ENCODE results near the gene SNAP23.

SNAP23 gene

DNA sequence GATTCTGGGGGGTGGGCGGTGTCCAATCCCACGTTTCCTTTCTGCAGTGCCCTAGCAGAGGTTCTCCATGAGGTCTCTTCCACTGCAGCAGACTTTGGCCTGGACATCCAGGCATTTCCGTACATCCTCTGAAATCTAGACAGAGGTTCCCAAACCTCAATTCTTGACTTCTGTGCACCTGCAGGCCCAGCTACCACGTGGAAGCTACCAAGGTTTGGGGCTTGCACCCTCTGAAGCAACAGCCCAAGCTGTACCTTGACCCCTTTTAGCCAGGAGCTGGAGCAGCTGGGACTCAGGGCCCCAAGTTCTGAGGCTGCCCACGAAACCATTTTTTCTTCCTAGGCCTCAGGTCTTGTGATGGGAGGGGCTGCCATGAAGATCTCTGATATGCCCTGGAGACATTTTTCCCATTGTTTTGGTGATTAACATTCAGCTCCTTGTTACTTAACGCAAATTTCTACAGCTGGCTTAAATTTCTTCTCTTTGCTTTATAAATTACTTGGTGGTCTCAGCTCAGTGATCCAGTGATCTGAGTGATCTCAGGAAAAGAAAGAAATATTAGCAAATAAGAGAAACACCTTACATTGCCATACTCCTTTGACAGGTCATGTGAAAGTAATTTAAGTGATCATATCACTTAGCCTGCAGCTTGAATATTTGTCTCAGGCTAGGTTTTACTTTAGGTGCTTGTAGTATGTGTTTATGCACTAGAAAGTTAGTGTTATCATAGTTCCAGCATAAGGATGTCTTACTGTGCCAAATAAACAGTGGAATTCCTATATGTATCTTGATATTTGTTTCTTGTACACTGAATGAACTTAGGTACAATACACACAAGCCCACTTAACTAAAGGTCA lies 3.0 kb downstream of the SNAP23 start:
- Histone ChIP-seq H3K9me3 (ENCODE audit: control insufficient read depth, low read length) (no peaks in the 10 kb centered on the region), H3K4me3 (ENCODE audit: extremely low read depth, insufficient read depth, low read length, poor library complexity, severe bottlenecking) (no peak overlapping the region), H3K36me3 (ENCODE audit: control insufficient read depth, insufficient read depth, low read length) (peaks cover 36% of the 10 kb centered on the region), H3K4me1 (ENCODE audit: control insufficient read depth, insufficient read depth, low read length, poor library complexity, severe bottlenecking) (peaks cover 18% of the 10 kb centered on the region), H3K27ac (ENCODE audit: low read depth, low read length, severe bottlenecking) (peak overlapping the region; percentile 41)
- 30 to 87% methylated on average over 1 to 5 of the region's 6 CpGs for WGBS, 2 experiments (ENCODE audit: insufficient coverage in 2 of 2)

DNA sequence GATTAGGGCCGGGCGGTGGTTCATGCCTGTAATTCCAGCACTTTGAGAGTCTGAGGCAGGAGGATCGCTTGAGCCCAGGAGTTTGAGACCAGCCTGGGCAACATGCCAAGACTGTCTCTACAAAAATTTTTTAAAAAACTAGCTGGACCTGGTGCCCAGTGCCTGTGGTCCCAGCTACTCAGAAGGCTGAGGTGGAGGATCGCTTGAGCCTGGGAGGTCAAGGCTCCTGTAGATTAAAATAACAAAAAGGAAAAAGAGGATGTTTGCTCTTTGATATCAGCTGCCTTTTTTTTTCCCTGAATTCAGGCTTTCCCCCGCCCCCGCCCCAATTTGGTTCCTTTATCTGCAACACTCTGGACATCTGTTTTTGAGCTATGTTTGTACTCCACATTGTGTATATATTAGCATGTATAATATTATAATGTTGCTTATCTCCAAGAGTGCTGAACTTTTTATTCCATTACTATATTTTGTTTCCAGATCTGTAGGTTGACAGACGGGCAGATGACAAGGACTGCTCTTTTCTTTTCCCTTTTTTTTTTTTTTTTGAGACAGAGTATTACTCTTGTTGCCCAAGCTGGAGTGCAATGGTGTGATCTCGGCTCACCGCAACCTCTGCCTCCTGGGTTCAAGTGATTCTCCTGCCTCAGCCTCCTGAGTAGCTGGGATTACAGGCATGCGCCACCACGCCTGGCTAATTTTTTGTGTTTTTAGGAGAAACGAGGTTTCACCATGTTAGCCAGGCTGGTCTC lies 4.6 kb downstream of the SNAP23 start:
- Histone ChIP-seq H3K9me3 (ENCODE audit: control insufficient read depth, low read length) (no peaks in the 10 kb centered on the region), H3K27ac (ENCODE audit: low read depth, low read length, severe bottlenecking) (peak overlapping the region; percentile 43), H3K36me3 (ENCODE audit: control insufficient read depth, insufficient read depth, low read length) (peaks cover 44% of the 10 kb centered on the region), H3K4me3 (ENCODE audit: extremely low read depth, insufficient read depth, low read length, poor library complexity, severe bottlenecking) (no peak overlapping the region), H3K4me1 (ENCODE audit: control insufficient read depth, insufficient read depth, low read length, poor library complexity, severe bottlenecking) (peaks cover 16% of the 10 kb centered on the region)
- WGBS, 2 experiments (ENCODE audit: insufficient coverage in 2 of 2): 68 to 88% methylated on average over 4 to 7 of the region's 12 CpGs

DNA sequence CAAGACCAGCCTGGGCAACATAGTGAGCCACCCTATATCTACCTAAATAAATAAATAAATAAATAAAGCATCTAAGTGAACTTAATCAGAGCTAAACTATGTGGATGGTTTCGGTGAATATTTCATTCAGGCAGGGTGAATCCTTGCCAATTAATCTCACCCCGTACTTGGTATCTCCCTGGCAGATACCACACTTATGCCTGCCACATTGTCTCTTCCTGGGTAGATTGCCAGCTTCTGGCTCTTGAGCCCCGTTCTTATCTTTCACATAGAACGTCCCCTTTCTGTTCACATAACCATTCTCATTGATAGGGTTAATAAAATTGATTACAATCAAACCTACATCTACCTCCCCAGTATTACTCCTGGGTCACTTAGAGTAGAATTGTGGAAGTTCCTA lies 7.0 kb downstream of the SNAP23 start:
- Histone ChIP-seq H3K9me3 (ENCODE audit: control insufficient read depth, low read length) (no peaks in the 10 kb centered on the region), H3K27ac (ENCODE audit: low read depth, low read length, severe bottlenecking) (no peak overlapping the region), H3K4me3 (ENCODE audit: extremely low read depth, insufficient read depth, low read length, poor library complexity, severe bottlenecking) (no peak overlapping the region), H3K36me3 (ENCODE audit: control insufficient read depth, insufficient read depth, low read length) (peaks cover 49% of the 10 kb centered on the region), H3K4me1 (ENCODE audit: control insufficient read depth, insufficient read depth, low read length, poor library complexity, severe bottlenecking) (peaks cover 16% of the 10 kb centered on the region)
- WGBS, 2 experiments (ENCODE audit: insufficient coverage in 2 of 2): 94 to 100% methylated on average over 2 of the region's 4 CpGs

DNA sequence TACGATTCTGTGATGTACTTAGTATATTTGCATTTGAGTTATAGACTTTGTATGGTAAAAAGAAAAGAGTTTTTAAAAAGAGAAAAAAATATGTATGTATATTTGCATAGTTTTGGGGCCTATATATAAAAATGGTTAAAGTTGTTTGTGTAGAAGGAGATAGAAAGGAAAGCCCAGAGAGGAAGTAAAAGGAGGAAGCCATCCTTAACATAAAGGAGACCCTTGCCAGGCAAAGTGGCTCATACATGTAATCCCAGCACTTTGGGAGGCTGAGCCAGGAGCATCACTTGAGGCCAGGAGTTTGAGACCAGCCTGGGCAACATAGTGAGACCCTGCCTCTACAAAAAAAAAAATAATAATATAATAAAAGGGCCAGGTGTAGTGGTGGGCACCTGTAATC lies 8.4 kb downstream of the SNAP23 start:
- H3K9me3 ChIP-seq (ENCODE audit: control insufficient read depth, low read length): no peaks in the 10 kb centered on the region
- peaks cover 4% of the 10 kb centered on the region for H3K4me1 ChIP-seq (ENCODE audit: control insufficient read depth, insufficient read depth, low read length, poor library complexity, severe bottlenecking)
- H3K4me3 ChIP-seq (ENCODE audit: extremely low read depth, insufficient read depth, low read length, poor library complexity, severe bottlenecking): no peak overlapping the region
- 100% methylated on average over 1 of the region's 1 CpG for WGBS, 2 experiments (ENCODE audit: insufficient coverage in 2 of 2)
- H3K27ac ChIP-seq (ENCODE audit: low read depth, low read length, severe bottlenecking): no peak overlapping the region
- peaks cover 49% of the 10 kb centered on the region for H3K36me3 ChIP-seq (ENCODE audit: control insufficient read depth, insufficient read depth, low read length)

DNA sequence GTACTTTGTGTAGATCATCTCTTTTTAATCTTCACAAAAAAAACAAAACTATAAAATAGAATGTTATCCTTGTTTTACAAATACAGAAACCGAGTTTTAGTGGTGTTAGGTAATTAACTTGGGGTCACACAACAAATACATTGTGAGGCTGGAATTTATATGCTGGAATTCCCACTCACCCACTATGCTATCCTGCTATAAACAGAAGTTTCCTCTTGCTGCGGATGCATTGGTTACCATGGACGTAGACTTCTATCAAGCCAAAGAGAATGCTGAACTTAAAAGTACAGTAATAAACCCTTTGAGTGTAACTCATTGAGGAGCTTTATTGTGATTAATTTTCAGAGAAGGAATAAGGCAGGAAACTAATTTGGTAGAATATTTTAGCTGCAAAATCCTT lies 9.2 kb downstream of the SNAP23 start:
- WGBS, 2 experiments (ENCODE audit: insufficient coverage in 2 of 2): 100% methylated on average over 1 of the region's 3 CpGs; no CpG with 5 or more reads in 1 of the 2 experiments

DNA sequence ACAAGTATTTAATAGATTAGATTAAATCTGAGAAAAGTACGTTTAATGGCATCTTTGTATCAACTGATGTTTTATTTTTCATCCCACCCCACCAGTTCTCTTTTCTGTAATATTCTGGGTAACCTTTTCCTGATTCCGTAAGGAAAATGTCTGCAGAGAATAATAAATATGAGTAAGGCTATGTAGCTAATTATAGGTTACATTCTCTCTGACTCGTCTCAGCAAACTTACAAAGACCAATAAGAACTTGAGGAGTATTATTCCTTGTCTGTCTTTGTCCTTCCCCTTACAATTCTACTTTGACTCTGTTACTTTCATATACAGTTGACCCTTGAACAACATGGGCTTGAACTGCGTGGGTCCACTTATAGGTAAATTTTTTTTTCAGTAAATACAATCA lies 12.1 kb downstream of the SNAP23 start:
- peaks cover 6% of the 10 kb centered on the region for H3K4me1 ChIP-seq (ENCODE audit: control insufficient read depth, insufficient read depth, low read length, poor library complexity, severe bottlenecking)
- H3K27ac ChIP-seq (ENCODE audit: low read depth, low read length, severe bottlenecking): no peak overlapping the region
- 80 to 100% methylated on average over 1 of the region's 4 CpGs for WGBS, 2 experiments (ENCODE audit: insufficient coverage in 2 of 2)
- no peak overlapping the region for H3K4me3 ChIP-seq (ENCODE audit: extremely low read depth, insufficient read depth, low read length, poor library complexity, severe bottlenecking)
- no peaks in the 10 kb centered on the region for H3K9me3 ChIP-seq (ENCODE audit: control insufficient read depth, low read length)
- H3K36me3 ChIP-seq (ENCODE audit: control insufficient read depth, insufficient read depth, low read length): peaks cover 48% of the 10 kb centered on the region

More for the DNA sequence above, 9.2 kb downstream of the SNAP23 start:
- no peak overlapping the region for H3K27ac ChIP-seq (ENCODE audit: low read depth, low read length, severe bottlenecking)
- H3K36me3 ChIP-seq (ENCODE audit: control insufficient read depth, insufficient read depth, low read length): peaks cover 47% of the 10 kb centered on the region
- no peaks in the 10 kb centered on the region for H3K4me1 ChIP-seq (ENCODE audit: control insufficient read depth, insufficient read depth, low read length, poor library complexity, severe bottlenecking)
- H3K4me3 ChIP-seq (ENCODE audit: extremely low read depth, insufficient read depth, low read length, poor library complexity, severe bottlenecking): no peak overlapping the region
- no peaks in the 10 kb centered on the region for H3K9me3 ChIP-seq (ENCODE audit: control insufficient read depth, low read length)

DNA sequence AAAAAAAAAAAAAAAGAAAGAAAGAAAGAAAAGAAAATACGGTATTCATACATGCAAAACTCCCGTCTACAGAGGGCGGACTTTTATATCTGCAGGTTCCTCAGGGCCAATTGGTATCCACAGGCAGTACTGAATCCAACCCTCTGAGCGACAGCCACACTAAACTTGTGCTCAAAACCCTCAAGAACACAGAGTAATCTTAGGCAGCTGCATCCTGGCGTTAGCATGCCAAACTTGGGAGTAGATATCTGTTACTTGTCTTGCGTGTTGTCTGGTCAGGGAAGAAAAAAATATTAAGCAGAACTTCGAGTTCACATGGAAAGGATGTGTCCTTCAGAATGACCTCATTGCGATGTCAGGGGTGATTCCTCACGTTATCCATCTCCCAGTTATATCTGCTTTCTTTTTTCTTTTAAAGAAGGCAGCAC lies 12.8 kb downstream of the SNAP23 start:
- no peak overlapping the region for H3K4me3 ChIP-seq (ENCODE audit: extremely low read depth, insufficient read depth, low read length, poor library complexity, severe bottlenecking)
- 89 to 99% methylated on average over 8 of the region's 9 CpGs for WGBS, 2 experiments (ENCODE audit: insufficient coverage in 2 of 2)
- H3K9me3 ChIP-seq (ENCODE audit: control insufficient read depth, low read length): no peaks in the 10 kb centered on the region
- no peak overlapping the region for H3K27ac ChIP-seq (ENCODE audit: low read depth, low read length, severe bottlenecking)
- peaks cover 6% of the 10 kb centered on the region for H3K4me1 ChIP-seq (ENCODE audit: control insufficient read depth, insufficient read depth, low read length, poor library complexity, severe bottlenecking)
- peaks cover 49% of the 10 kb centered on the region for H3K36me3 ChIP-seq (ENCODE audit: control insufficient read depth, insufficient read depth, low read length)

DNA sequence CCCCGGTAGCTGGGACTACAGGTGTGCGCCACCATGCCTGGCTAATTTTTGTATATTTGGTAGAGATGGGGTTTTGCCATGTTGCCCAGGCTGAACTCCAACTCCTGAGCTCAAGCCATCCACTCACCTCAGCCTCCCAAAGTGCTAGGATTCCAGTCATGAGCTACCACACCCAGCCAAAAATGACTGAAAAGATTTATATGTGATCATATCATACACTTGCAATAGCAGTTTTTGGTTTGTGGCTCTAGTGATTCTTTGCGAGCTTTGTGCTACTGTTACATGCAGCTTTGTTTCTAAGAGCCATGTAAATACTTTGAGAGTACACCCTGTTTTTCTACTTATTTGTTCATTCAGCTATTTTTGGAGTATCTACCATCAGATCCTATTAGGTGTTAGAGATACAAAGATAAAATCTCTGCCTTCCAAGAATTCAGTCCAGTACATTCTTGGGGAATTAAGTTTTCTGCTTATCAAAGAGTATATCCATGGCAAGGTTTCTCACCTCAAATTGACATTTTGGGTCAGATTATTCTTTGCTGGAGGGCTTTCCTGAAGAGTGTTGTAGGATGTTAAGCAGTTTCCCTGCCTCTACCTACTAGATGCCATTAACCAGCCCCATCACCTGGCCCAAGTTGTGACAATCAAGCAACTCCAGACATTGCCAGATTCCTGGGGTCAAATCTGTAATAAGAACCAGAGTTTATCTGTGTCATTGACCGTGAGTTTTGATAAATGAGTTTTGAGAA lies 15.0 kb downstream of the SNAP23 start:
- Histone ChIP-seq H3K9me3 (ENCODE audit: control insufficient read depth, low read length) (no peaks in the 10 kb centered on the region), H3K27ac (ENCODE audit: low read depth, low read length, severe bottlenecking) (no peak overlapping the region), H3K36me3 (ENCODE audit: control insufficient read depth, insufficient read depth, low read length) (peaks cover 59% of the 10 kb centered on the region), H3K4me3 (ENCODE audit: extremely low read depth, insufficient read depth, low read length, poor library complexity, severe bottlenecking) (no peak overlapping the region), H3K4me1 (ENCODE audit: control insufficient read depth, insufficient read depth, low read length, poor library complexity, severe bottlenecking) (peaks cover 6% of the 10 kb centered on the region)
- 100% methylated on average over 1 of the region's 4 CpGs; no CpG with 5 or more reads in 1 of the 2 experiments for WGBS, 2 experiments (ENCODE audit: insufficient coverage in 2 of 2)

DNA sequence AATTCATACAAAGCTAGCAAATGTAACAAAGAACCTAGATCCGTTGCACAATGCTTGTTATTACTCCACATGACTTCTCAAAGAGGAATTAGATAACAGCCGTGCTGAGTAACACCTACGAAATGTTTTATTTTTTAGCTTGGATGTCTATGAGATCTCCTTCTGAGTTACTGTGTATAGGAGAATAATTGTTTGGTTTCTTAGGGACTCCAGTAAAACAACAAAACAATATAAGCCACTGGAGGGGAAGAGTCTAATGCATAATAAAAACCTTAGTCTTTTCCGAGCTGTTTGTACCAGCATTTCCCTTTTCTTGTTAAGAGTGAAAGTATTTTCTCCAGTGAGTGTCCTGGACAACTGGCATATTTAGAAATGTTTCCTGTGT lies 15.6 kb downstream of the SNAP23 start:
- no CpG with 5 or more reads among the region's 4 CpGs for WGBS, 2 experiments (ENCODE audit: insufficient coverage in 2 of 2)
- no peak overlapping the region for H3K27ac ChIP-seq (ENCODE audit: low read depth, low read length, severe bottlenecking)

DNA sequence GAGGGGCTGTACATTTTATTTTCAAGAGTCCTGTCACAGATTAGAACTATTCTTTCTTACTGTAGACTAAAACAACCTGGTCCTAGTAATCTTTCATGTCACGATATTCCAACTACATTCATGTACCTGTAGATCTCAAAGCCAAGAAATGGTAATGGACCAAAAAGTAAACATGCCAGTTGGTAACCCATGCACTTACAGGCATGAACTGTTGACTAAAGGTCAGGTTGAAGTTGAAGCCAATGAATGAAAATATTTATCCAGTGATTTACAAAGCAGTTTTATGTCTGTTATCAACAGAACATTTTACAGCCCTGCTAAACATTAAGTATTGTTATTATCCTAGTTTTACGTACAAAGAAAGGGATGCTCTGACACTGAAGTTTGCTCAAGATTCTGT lies 27.9 kb downstream of the SNAP23 start:
- Histone ChIP-seq H3K36me3 (ENCODE audit: control insufficient read depth, insufficient read depth, low read length) (peaks cover 72% of the 10 kb centered on the region), H3K4me1 (ENCODE audit: control insufficient read depth, insufficient read depth, low read length, poor library complexity, severe bottlenecking) (no peaks in the 10 kb centered on the region), H3K27ac (ENCODE audit: low read depth, low read length, severe bottlenecking) (no peak overlapping the region), H3K9me3 (ENCODE audit: control insufficient read depth, low read length) (no peaks in the 10 kb centered on the region), H3K4me3 (ENCODE audit: extremely low read depth, insufficient read depth, low read length, poor library complexity, severe bottlenecking) (no peak overlapping the region)
- 80 to 100% methylated on average over 1 of the region's 2 CpGs for WGBS, 2 experiments (ENCODE audit: insufficient coverage in 2 of 2)

More for the DNA sequence above, 15.6 kb downstream of the SNAP23 start:
- Histone ChIP-seq H3K9me3 (ENCODE audit: control insufficient read depth, low read length) (no peaks in the 10 kb centered on the region), H3K4me1 (ENCODE audit: control insufficient read depth, insufficient read depth, low read length, poor library complexity, severe bottlenecking) (peaks cover 6% of the 10 kb centered on the region), H3K36me3 (ENCODE audit: control insufficient read depth, insufficient read depth, low read length) (peaks cover 65% of the 10 kb centered on the region), H3K4me3 (ENCODE audit: extremely low read depth, insufficient read depth, low read length, poor library complexity, severe bottlenecking) (no peak overlapping the region)
